Mammary epithelial cell (primary cell): ENCODE results near the gene TYRP1.

ENCODE experiments used
- EZH2 ChIP-seq: IDR thresholded peaks from 2 replicates; pipeline ENCODE4 v1.6.1; 2012; ENCODE audit warnings: low read length, inconsistent platforms, borderline replicate concordance
- TF ChIP-seq, protein P1 (sequence below), 2 donors: IDR thresholded peaks in 1 of 2; conservative IDR thresholded peaks in 1 of 2; 2 replicates each; pipeline ENCODE4 v1.5.1; 2011 to 2012; ENCODE audit warnings: inconsistent platforms in 2 of 2, low read length in 2 of 2, mild to moderate bottlenecking in 2 of 2, control low read depth in 1 of 2, low read depth in 1 of 2; ENCODE audit not compliant: insufficient read depth in 1 of 2; ENCODE audit errors: extremely low read depth in 1 of 2

- no peak for TF ChIP-seq EZH2
- TF ChIP-seq, protein P1, sequence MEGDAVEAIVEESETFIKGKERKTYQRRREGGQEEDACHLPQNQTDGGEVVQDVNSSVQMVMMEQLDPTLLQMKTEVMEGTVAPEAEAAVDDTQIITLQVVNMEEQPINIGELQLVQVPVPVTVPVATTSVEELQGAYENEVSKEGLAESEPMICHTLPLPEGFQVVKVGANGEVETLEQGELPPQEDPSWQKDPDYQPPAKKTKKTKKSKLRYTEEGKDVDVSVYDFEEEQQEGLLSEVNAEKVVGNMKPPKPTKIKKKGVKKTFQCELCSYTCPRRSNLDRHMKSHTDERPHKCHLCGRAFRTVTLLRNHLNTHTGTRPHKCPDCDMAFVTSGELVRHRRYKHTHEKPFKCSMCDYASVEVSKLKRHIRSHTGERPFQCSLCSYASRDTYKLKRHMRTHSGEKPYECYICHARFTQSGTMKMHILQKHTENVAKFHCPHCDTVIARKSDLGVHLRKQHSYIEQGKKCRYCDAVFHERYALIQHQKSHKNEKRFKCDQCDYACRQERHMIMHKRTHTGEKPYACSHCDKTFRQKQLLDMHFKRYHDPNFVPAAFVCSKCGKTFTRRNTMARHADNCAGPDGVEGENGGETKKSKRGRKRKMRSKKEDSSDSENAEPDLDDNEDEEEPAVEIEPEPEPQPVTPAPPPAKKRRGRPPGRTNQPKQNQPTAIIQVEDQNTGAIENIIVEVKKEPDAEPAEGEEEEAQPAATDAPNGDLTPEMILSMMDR (conservative IDR thresholded peaks at IDR 0.05 in 1 of 2, IDR thresholded peaks at IDR 0.05 in 1 of 2; ENCODE audit: extremely low read depth in 1 of 2, insufficient read depth in 1 of 2, low read depth in 1 of 2, low read length in 2 of 2), result no peak
These were observed 4.0 kb upstream of the TYRP1 start for GRCh38 chr9:12689233-12689632.
